ENCODE data around the gene ATP6V1G3. TPM values are rescaled to one million over a fixed set of nuclear protein-coding genes. Genes with fewer than 3 reads are reported as not detected.

Gene ATP6V1G3
- total and polyA plus RNA-seq, 9 of the 15 experiments (the other 6 are each of a cell fraction or from before 2014, with no cell fraction given) = 0.32 TPM; not detected in 8

- Histone ChIP-seq H3K27ac (ENCODE audit: extremely low read depth, low read depth, low read length) (no peak overlapping the region), H3K4me2 (ENCODE audit: insufficient read depth, low read length) (no peak overlapping the region), H3K9ac (ENCODE audit: insufficient read depth in 1 of 2, low read depth in 2 of 2, low read length in 2 of 2) (no peak overlapping the region), H3K4me3 (no peak overlapping the region), H3K36me3 (ENCODE audit: control insufficient read depth, insufficient read depth, low read length) (no peaks in the 10 kb centered on the region), H4K20me1 (replicated peaks; ENCODE audit: control insufficient read depth, insufficient read depth, low read length) (no peaks in the 10 kb centered on the region), H3K79me2 (ENCODE audit: control insufficient read depth, insufficient read depth, low read length) (no peaks in the 10 kb centered on the region), H3K9me1 (ENCODE audit: control insufficient read depth, insufficient read depth, low read length) (no peaks in the 10 kb centered on the region), H3K9me3 (replicated peaks; ENCODE audit: control insufficient read depth, insufficient read depth, low read depth, low read length) (no peaks in the 10 kb centered on the region), H3K4me1 (replicated peaks in 1 of 2; ENCODE audit: control insufficient read depth in 2 of 2, insufficient read depth in 2 of 2, low read length in 2 of 2) (peaks cover 0 to 6% of the 10 kb centered on the region in 2 experiments; a peak in 1 of 5 replicates), H3K27me3 (ENCODE audit: control insufficient read depth in 2 of 2, insufficient read depth in 2 of 2, low read length in 2 of 2) (no peaks in the 10 kb centered on the region), H2AFZ (ENCODE audit: low read depth, low read length) (no peak overlapping the region)
- no TSS peak for BruUV-seq (replicated peaks)
- in situ Hi-C loops (cut with MboI) (no loop called here), intact Hi-C loops (cut with micrococcal nuclease) (no loop called here)
- DNase-seq (ENCODE audit: extremely low read depth in 1 of 4, low spot score in 3 of 4) = no peak
- 9% methylated on average over 3 of the region's 3 CpGs for WGBS (ENCODE audit: insufficient coverage, low coverage, missing lambda C conversion rate)
- FAIRE-seq = no peak
- ChIA-PET POLR2A (interaction anchor here (0.6 kb wide), 1 partner anchor 1135 kb away, joined by 4 read pairs; no protein-coding TSS in a partner anchor), CTCF (ENCODE audit: low intra/inter-chr PET ratio) (no interaction called here)
- ATAC-seq = no peak
- TF ChIP-seq ARID3A (IDR thresholded peaks at IDR 0.05; ENCODE audit: borderline replicate concordance, low read depth, low read length) (no peak), POLR3G (IDR thresholded peaks at IDR 0.05; ENCODE audit: extremely low read depth, insufficient read length, insufficient replicate concordance) (no peak), ZNF507 (tag; conservative IDR thresholded peaks at IDR 0.05) (no peak), ZFP36 (IDR thresholded peaks at IDR 0.05; ENCODE audit: low read depth, low read length, partially characterized antibody) (no peak), ZNF174 (CRISPR knock-in tag; IDR thresholded peaks at IDR 0.05) (no peak), SNRNP70 (optimal IDR thresholded peaks at IDR 0.05; ENCODE audit: low read depth, low read length) (no peak), NUFIP1 (IDR thresholded peaks at IDR 0.05; ENCODE audit: partially characterized antibody) (no peak), ZNF639 (CRISPR knock-in tag; conservative IDR thresholded peaks at IDR 0.05 in 1 of 2, IDR thresholded peaks at IDR 0.05 in 1 of 2) (no peak), ZBTB1 (CRISPR knock-in tag; IDR thresholded peaks at IDR 0.05; ENCODE audit: borderline replicate concordance, low read depth) (no peak), REST (IDR thresholded peaks at IDR 0.05; ENCODE audit: borderline replicate concordance) (no peak), REST (CRISPR knock-in tag; IDR thresholded peaks at IDR 0.05; ENCODE audit: low read depth) (no peak), RFX5 (IDR thresholded peaks at IDR 0.05; ENCODE audit: low read depth, low read length) (no peak), POLR2A (conservative IDR thresholded peaks at IDR 0.05) (no peak)
Measured at GRCh38 chr1:198491596-198491995, 48.9 kb downstream of the ATP6V1G3 start.

All from K562 (cell line).